DOHH2 (cell line): ENCODE measurements around the gene DOK6.

Source experiments
- EZH2phosphoT487 ChIP-seq: fragments of 200-600 bp; sonication (generic); IDR thresholded peaks from 2 replicates; pipeline ENCODE4 v1.6.1; 2017; ENCODE audit warnings: borderline replicate concordance, mild to moderate bottlenecking, antibody characterized with exemption, low read length, moderate library complexity, mixed read lengths
- TF ChIP-seq, protein P1 (sequence below): fragments of 200-600 bp; sonication (generic); IDR thresholded peaks from one replicate; pipeline ENCODE4 v1.5.1; 2014; ENCODE audit warnings: antibody characterized with exemption, mild to moderate bottlenecking, low read depth, low read length; ENCODE audit not compliant: poor library complexity, severe bottlenecking

DNA sequence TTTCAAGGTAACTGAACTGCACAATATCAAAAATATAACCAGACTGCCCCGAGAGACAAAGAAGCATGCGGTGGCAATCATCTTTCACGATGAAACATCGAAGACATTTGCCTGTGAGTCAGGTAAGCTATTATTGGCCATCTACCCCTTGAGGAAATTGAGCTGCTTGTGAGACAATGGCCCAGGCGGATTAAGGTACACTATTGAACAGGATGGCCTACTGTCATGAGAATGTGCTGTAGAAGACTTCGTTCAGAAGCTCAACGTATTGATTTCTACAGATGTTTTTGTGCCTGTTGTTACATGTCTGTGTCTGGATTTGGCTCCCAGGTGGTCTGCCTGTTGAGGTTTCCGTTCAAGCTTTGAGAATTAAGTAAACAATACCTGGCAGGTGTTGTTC, 198.7 kb downstream of the DOK6 start:
- TF ChIP-seq, protein P1, sequence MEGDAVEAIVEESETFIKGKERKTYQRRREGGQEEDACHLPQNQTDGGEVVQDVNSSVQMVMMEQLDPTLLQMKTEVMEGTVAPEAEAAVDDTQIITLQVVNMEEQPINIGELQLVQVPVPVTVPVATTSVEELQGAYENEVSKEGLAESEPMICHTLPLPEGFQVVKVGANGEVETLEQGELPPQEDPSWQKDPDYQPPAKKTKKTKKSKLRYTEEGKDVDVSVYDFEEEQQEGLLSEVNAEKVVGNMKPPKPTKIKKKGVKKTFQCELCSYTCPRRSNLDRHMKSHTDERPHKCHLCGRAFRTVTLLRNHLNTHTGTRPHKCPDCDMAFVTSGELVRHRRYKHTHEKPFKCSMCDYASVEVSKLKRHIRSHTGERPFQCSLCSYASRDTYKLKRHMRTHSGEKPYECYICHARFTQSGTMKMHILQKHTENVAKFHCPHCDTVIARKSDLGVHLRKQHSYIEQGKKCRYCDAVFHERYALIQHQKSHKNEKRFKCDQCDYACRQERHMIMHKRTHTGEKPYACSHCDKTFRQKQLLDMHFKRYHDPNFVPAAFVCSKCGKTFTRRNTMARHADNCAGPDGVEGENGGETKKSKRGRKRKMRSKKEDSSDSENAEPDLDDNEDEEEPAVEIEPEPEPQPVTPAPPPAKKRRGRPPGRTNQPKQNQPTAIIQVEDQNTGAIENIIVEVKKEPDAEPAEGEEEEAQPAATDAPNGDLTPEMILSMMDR = no peak
- TF ChIP-seq EZH2phosphoT487 = no peak
